K562 (cell line): ENCODE results near the gene FCRLA. TPM values are rescaled to one million over a fixed set of nuclear protein-coding genes. Genes with fewer than 3 reads are reported as not detected.

Experiments used
- CBFB ChIP-seq: sonication (generic); formaldehyde crosslinking; IDR thresholded peaks from 2 replicates; pipeline ENCODE4 v1.4.0; 2020; ENCODE audit warnings: mild to moderate bottlenecking, missing genetic modification reagents
- FIP1L1 ChIP-seq: fragments of 200-400 bp; formaldehyde crosslinking; IDR thresholded peaks from 2 replicates; pipeline ENCODE4 v1.6.1; 2018; ENCODE audit warnings: mild to moderate bottlenecking, low read depth, low read length; ENCODE audit not compliant: poor library complexity, severe bottlenecking
- GMEB1 ChIP-seq: fragments of 250-450 bp; sonication (Bioruptor Pico); IDR thresholded peaks from 2 replicates; pipeline ENCODE4 v1.4.0; 2020; ENCODE audit warnings: mild to moderate bottlenecking
- HDGF ChIP-seq: fragments of 450-650 bp; IDR thresholded peaks from 2 replicates; pipeline ENCODE4 v1.6.1; 2016
- JUN ChIP-seq, 2 experiments: sonication (generic) in 1 of 2; formaldehyde crosslinking in 1 of 2; IDR thresholded peaks; 2 replicates each; pipeline versions ENCODE4 v1.6.1 to v1.8.0; 2012 to 2022; ENCODE audit warnings: borderline replicate concordance in 2 of 2, mild to moderate bottlenecking in 2 of 2, improper control_type of control experiment in 1 of 2, low read depth in 1 of 2, low read length in 1 of 2, missing genetic modification reagents in 1 of 2
- MCM5 ChIP-seq: fragments of 450-650 bp; IDR thresholded peaks from 2 replicates; pipeline ENCODE4 v1.6.1; 2016; ENCODE audit warnings: low read depth
- MYC ChIP-seq, 2 experiments: fragments of 250-450 bp in 1 of 2; sonication (Bioruptor Pico) in 1 of 2; IDR thresholded peaks; 2 replicates each; pipeline versions ENCODE4 v1.5.1 to v1.6.1; 2012 to 2021; ENCODE audit warnings: low read depth in 2 of 2, borderline replicate concordance in 1 of 2, improper control_type of control experiment in 1 of 2, low read length in 1 of 2, mild to moderate bottlenecking in 1 of 2, moderate library complexity in 1 of 2
- OTX1 ChIP-seq: fragments of 450-650 bp; formaldehyde crosslinking; IDR thresholded peaks from 2 replicates; pipeline ENCODE4 v1.4.0; 2022; ENCODE audit warnings: mild to moderate bottlenecking
- POLR2A ChIP-seq: fragments of 450-650 bp; conservative IDR thresholded peaks from 2 replicates; pipeline ENCODE4 v1.6.1; 2016
- STAT5A ChIP-seq: IDR thresholded peaks from 2 replicates; pipeline ENCODE4 v1.6.1; 2012; ENCODE audit warnings: low read length, inconsistent platforms, borderline replicate concordance
- TAF1 ChIP-seq: IDR thresholded peaks from 2 replicates; pipeline ENCODE4 v1.6.1; 2011; ENCODE audit warnings: mild to moderate bottlenecking, low read length, moderate library complexity; ENCODE audit not compliant: insufficient read depth, control insufficient read depth, severe bottlenecking; ENCODE audit errors: extremely low read depth
- TCF3 ChIP-seq: sonication (generic); formaldehyde crosslinking; IDR thresholded peaks from 2 replicates; pipeline ENCODE4 v1.4.0; 2020; ENCODE audit warnings: mild to moderate bottlenecking, missing genetic modification reagents
- ZBTB5 ChIP-seq: fragments of 450-650 bp; IDR thresholded peaks from 2 replicates; pipeline ENCODE4 v1.6.1; 2017; ENCODE audit warnings: antibody characterized with exemption
- ZKSCAN1 ChIP-seq: fragments of 150-350 bp; IDR thresholded peaks from 2 replicates; pipeline ENCODE4 v1.6.1; 2016; ENCODE audit warnings: low read depth, low read length
- ZNF316 ChIP-seq: fragments of 450-650 bp; IDR thresholded peaks from 2 replicates; pipeline ENCODE4 v1.6.1; 2016
- polyA plus RNA-seq, 8 experiments: library from polyadenylated mRNA; depleted of rRNA in 4 of 8; stranded (reverse) in 5 of 8; unstranded in 3 of 8; fragments of >200 nt; fragmentation: Nextera tagmentation in 2 of 8; fragmentation: Illumina TruSeq in 1 of 8; extraction: Ambion mirVana in 2 of 8; extraction: Trizol in 1 of 8; gene quantifications; 2 replicates each; pipeline versions ENCODE4 v1.2.1 to v1.2.3, GENCODE V29; 2011 to 2014; ENCODE audit warnings: inconsistent platforms in 1 of 8, missing spikeins in 1 of 8
- total RNA-seq, 7 experiments: library from RNA; depleted of rRNA in 6 of 7; stranded (reverse); fragments of >200 nt in 6 of 7; fragmentation: Illumina TruSeq in 2 of 7; extraction: Trizol in 2 of 7; gene quantifications; 2 replicates each; pipeline versions ENCODE4 v1.2.1 to v1.2.3, GENCODE V29; 2011 to 2021; ENCODE audit warnings: low replicate concordance in 1 of 7
- TF ChIP-seq, protein P1 (sequence below): fragments of 450-650 bp; formaldehyde crosslinking; conservative IDR thresholded peaks from 2 replicates; pipeline ENCODE4 v1.4.0; 2022; ENCODE audit warnings: mild to moderate bottlenecking, missing genetic modification characterization
- TF ChIP-seq, protein P2 (sequence below): fragments of 450-650 bp; IDR thresholded peaks from 2 replicates; pipeline ENCODE4 v1.6.1; 2016; ENCODE audit warnings: low read depth, mild to moderate bottlenecking, moderate library complexity

Gene FCRLA
- total and polyA plus RNA-seq, 9 of the 15 experiments (the other 6 are each of a cell fraction or from before 2014, with no cell fraction given): 0.09 to 0.84 (median 0.44) TPM

DNA sequence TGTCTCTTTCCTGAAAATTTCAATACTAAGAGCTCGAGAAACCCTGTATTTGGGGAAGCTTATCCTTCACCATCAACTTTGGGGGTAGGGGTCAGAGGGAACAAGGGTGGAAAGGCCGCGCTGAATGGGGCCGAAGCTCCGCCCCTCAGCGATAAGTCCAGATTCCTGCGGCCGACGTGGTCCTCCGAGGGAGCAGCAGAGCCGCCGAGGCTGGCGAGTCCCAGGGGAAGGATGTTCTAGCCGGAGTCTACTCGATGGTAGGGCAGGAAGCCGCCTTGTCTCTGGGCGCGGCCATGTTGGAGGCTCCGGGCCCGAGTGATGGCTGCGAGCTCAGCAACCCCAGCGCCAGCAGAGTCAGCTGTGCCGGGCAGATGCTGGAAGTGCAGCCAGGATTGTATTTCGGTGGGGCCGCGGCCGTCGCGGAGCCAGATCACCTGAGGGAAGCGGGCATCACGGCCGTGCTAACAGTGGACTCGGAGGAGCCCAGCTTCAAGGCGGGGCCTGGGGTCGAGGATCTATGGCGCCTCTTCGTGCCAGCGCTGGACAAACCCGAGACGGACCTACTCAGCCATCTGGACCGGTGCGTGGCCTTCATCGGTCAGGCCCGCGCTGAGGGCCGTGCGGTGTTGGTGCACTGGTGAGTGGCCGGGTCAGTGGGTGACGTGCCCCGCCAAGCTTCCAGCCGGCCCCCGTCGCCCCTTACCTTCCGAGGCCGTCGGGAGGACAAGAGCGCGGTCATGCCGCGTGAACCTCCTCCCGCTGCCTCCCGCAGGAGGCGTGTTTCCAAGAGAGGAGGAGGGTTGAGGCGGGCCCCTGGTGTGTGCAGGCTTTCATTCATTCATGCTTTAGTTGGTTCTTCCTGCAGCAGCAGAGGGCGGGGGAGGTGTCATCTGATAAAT is 42.7 kb downstream of the FCRLA start, which contains the start of gene DUSP12 (continued):
- TF ChIP-seq, protein P1, sequence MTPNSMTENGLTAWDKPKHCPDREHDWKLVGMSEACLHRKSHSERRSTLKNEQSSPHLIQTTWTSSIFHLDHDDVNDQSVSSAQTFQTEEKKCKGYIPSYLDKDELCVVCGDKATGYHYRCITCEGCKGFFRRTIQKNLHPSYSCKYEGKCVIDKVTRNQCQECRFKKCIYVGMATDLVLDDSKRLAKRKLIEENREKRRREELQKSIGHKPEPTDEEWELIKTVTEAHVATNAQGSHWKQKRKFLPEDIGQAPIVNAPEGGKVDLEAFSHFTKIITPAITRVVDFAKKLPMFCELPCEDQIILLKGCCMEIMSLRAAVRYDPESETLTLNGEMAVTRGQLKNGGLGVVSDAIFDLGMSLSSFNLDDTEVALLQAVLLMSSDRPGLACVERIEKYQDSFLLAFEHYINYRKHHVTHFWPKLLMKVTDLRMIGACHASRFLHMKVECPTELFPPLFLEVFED (CRISPR knock-in tag): no peak
- TF ChIP-seq, protein P2, sequence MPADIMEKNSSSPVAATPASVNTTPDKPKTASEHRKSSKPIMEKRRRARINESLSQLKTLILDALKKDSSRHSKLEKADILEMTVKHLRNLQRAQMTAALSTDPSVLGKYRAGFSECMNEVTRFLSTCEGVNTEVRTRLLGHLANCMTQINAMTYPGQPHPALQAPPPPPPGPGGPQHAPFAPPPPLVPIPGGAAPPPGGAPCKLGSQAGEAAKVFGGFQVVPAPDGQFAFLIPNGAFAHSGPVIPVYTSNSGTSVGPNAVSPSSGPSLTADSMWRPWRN: no peak
- TF ChIP-seq TAF1 (peak; percentile 83), JUN (IDR thresholded peaks at IDR 0.05; ENCODE audit: borderline replicate concordance, low read depth, low read length) (peak; percentile 47; the same call in 1 of the 2 replicates), JUN (CRISPR knock-in tag; IDR thresholded peaks at IDR 0.05; ENCODE audit: borderline replicate concordance) (peak; percentile 15; the same call in 1 of the 2 replicates), ZKSCAN1 (peak; percentile 33; the same call in 1 of the 2 replicates), STAT5A (peak; percentile 8; the same call in 1 of the 2 replicates), OTX1 (CRISPR knock-in tag) (no peak), POLR2A (peak; percentile 95), TCF3 (no peak), HDGF (no peak), GMEB1 (CRISPR knock-in tag) (peak; percentile 30; the same call in 1 of the 2 replicates), ZNF316 (peak; percentile 54), FIP1L1 (peak; percentile 81), MYC (IDR thresholded peaks at IDR 0.05; ENCODE audit: low read depth, low read length) (peak; percentile 94), MYC (CRISPR knock-in tag; IDR thresholded peaks at IDR 0.05; ENCODE audit: borderline replicate concordance, low read depth) (peak; percentile 89; the same call in 1 of the 2 replicates), ZBTB5 (no peak), MCM5 (no peak), CBFB (CRISPR knock-in tag) (no peak; the same call in 1 of the 2 replicates)
